Panc1 (cell line): ENCODE data around the gene VWA8. TPM values are rescaled to one million over a fixed set of nuclear protein-coding genes. Genes with fewer than 3 reads are reported as not detected.

Source experiments
- ATAC-seq: fragments of 200-7000 bp; cut with Tn5 transposase; 2 replicates; pipeline ENCODE4 v1.9.1; 2020; ENCODE audit warnings: mild to moderate bottlenecking, moderate library complexity
- BruUV-seq: library from RNA; stranded (reverse); fragments of 400-500 nt; replicated peaks from 2 replicates; lab custom pipeline; 2021; lab: Mats Ljungman, UMichigan
- CTCF ChIA-PET: fragments of 300-600 bp; sonication (Branson Sonifier 250); formaldehyde crosslinking; loops from one replicate; lab custom pipeline; 2022; ENCODE audit warnings: antibody characterized with exemption; lab: Charles Lee
- POLR2A ChIA-PET: fragments of 300-600 bp; sonication (Branson Sonifier 250); formaldehyde crosslinking; loops from one replicate; lab custom pipeline; 2022; ENCODE audit warnings: antibody characterized with exemption; lab: Charles Lee
- DNase-seq: peaks from one replicate; pipeline ENCODE4 v3.0.0-alpha.2; 2010; ENCODE audit warnings: low read depth, low spot score
- H3K27ac ChIP-seq: 2 replicates; pipeline ENCODE4 v1.5.1; 2011; ENCODE audit warnings: mild to moderate bottlenecking, low read length, inconsistent platforms
- H3K27me3 ChIP-seq: fragments of 200-500 bp; sonication (Bioruptor generic); 2 replicates; pipeline ENCODE4 v1.6.0; 2014; ENCODE audit warnings: low read length, inconsistent platforms; ENCODE audit not compliant: control insufficient read depth, insufficient read depth
- H3K36me3 ChIP-seq: fragments of 200-500 bp; sonication (Bioruptor generic); 2 replicates; pipeline ENCODE4 v1.5.1; 2014; ENCODE audit warnings: inconsistent platforms, mild to moderate bottlenecking, low read length, moderate library complexity; ENCODE audit not compliant: control insufficient read depth, insufficient read depth
- H3K4me1 ChIP-seq: 2 replicates; pipeline ENCODE4 v1.5.1; 2011; ENCODE audit warnings: inconsistent platforms, mild to moderate bottlenecking, low read length, moderate library complexity; ENCODE audit not compliant: control insufficient read depth, insufficient read depth
- H3K4me3 ChIP-seq, 2 experiments: 2 replicates each; pipeline ENCODE4 v1.5.1; 2011 to 2012; ENCODE audit warnings: low read depth in 2 of 2, low read length in 2 of 2, mild to moderate bottlenecking in 2 of 2, inconsistent platforms in 1 of 2, moderate library complexity in 1 of 2
- H3K9me3 ChIP-seq: fragments of 200-500 bp; sonication (Bioruptor generic); 2 replicates; pipeline ENCODE4 v1.5.1; 2014; ENCODE audit warnings: low read depth, mild to moderate bottlenecking, inconsistent platforms, low read length, moderate library complexity; ENCODE audit not compliant: control insufficient read depth, insufficient read depth
- CTCF ChIP-seq: fragments of 450-650 bp; IDR thresholded peaks from 2 replicates; pipeline ENCODE4 v1.5.1; 2017; ENCODE audit warnings: mild to moderate bottlenecking
- POLR2AphosphoS5 ChIP-seq: IDR thresholded peaks from 2 replicates; pipeline ENCODE4 v1.6.1; 2012; ENCODE audit warnings: mild to moderate bottlenecking, low read depth, low read length, moderate library complexity
- REST ChIP-seq, 2 experiments: IDR thresholded peaks; 2 replicates each; pipeline ENCODE4 v1.6.1; 2011 to 2012; ENCODE audit warnings: low read depth in 2 of 2, control low read depth in 1 of 2, low read length in 1 of 2, mild to moderate bottlenecking in 1 of 2, moderate library complexity in 1 of 2; ENCODE audit not compliant: insufficient read depth in 1 of 2
- SIN3A ChIP-seq: IDR thresholded peaks from 2 replicates; pipeline ENCODE4 v1.6.1; 2012; ENCODE audit warnings: low read depth, mild to moderate bottlenecking, low read length, moderate library complexity, borderline replicate concordance; ENCODE audit not compliant: insufficient read depth
- TCF7L2 ChIP-seq: IDR thresholded peaks from 2 replicates; pipeline ENCODE4 v1.6.1; 2011; ENCODE audit warnings: mild to moderate bottlenecking, low read depth, low read length, inconsistent platforms
- in situ Hi-C: cut with HindIII; loops from 2 replicates; pipeline ENCODE4 v1.10.0; 2016; ENCODE audit warnings: low sequenced_read_pairs, low pct_unique_long_range_greater_than_20kb
- intact Hi-C: fragments of 100-400 bp; cut with micrococcal nuclease; formaldehyde crosslinking; loops from one replicate; pipeline ENCODE4 v1.10.0; 2022; ENCODE audit not compliant: unreplicated experiment
- total RNA-seq: library from RNA; stranded (reverse); gene quantifications from one replicate; pipeline ENCODE4 v1.2.1, GENCODE V29; 2021; ENCODE audit not compliant: unreplicated experiment

The VWA8 gene
- total RNA-seq, 1 experiment from 2014 or later, result 11.2 TPM

GRCh38 chr13:41582027-41582463, 378.9 kb downstream of the VWA8 start:
- DNase-seq (no peak), ATAC-seq (no peak)
- TF ChIP-seq POLR2AphosphoS5, result no peak
- no peak for TF ChIP-seq TCF7L2
- no peak for TF ChIP-seq CTCF
- TF ChIP-seq SIN3A, result no peak
- no peak for TF ChIP-seq REST (IDR thresholded peaks at IDR 0.05; ENCODE audit: insufficient read depth in 1 of 2, low read depth in 2 of 2, low read length in 1 of 2)
- intact Hi-C loops, result no loop called here
- Histone ChIP-seq H3K9me3 (no peaks in the 10 kb centered on the region), H3K27ac (no peak overlapping the region), H3K4me1 (no peaks in the 10 kb centered on the region), H3K27me3 (no peaks in the 10 kb centered on the region), H3K4me3 (no peak overlapping the region), H3K36me3 (no peaks in the 10 kb centered on the region)
- ChIA-PET CTCF (no interaction called here), POLR2A (no interaction called here)
- BruUV-seq, result no TSS peak
- in situ Hi-C loops, result no loop called here

GRCh38 chr13:41580345-41580744, 380.6 kb downstream of the VWA8 start:
- no peaks in the 10 kb centered on the region for H3K4me1 ChIP-seq
- no peak for TF ChIP-seq SIN3A
- TF ChIP-seq REST (IDR thresholded peaks at IDR 0.05; ENCODE audit: insufficient read depth in 1 of 2, low read depth in 2 of 2, low read length in 1 of 2), result no peak
- TF ChIP-seq CTCF, result no peak
- no peak for TF ChIP-seq TCF7L2
- TF ChIP-seq POLR2AphosphoS5, result no peak

More at GRCh38 chr13:41580345-41580744, 380.6 kb downstream of the VWA8 start:
- Histone ChIP-seq H3K9me3 (no peaks in the 10 kb centered on the region), H3K4me3 (no peak overlapping the region), H3K36me3 (no peaks in the 10 kb centered on the region), H3K27me3 (no peaks in the 10 kb centered on the region), H3K27ac (no peak overlapping the region)
- ChIA-PET CTCF (no interaction called here), POLR2A (no interaction called here)
- no TSS peak for BruUV-seq
- DNase-seq, result no peak
- intact Hi-C loops, result no loop called here
- ATAC-seq, result no peak
- in situ Hi-C loops, result no loop called here
